BLaER1 (cell line): ENCODE measurements around the gene MPHOSPH10.
"Not testable (repeated sequence)": the region's sequence is repeated elsewhere in the genome, so short reads cannot be mapped to it uniquely, and the experiment has no call there.

Experiments
- H3K27ac ChIP-seq: shearing (Covaris generic); formaldehyde crosslinking; 2 replicates; pipeline ENCODE4 v1.8.1; 2022
- H3K27me3 ChIP-seq: shearing (Covaris generic); formaldehyde crosslinking; 2 replicates; pipeline ENCODE4 v1.8.1; 2022
- H3K36me3 ChIP-seq: shearing (Covaris generic); formaldehyde crosslinking; 2 replicates; pipeline ENCODE4 v1.8.1; 2022
- H3K4me1 ChIP-seq: shearing (Covaris generic); formaldehyde crosslinking; 2 replicates; pipeline ENCODE4 v1.8.1; 2022
- H3K4me2 ChIP-seq: shearing (Covaris generic); formaldehyde crosslinking; 2 replicates; pipeline ENCODE4 v1.8.1; 2022
- H3K4me3 ChIP-seq: shearing (Covaris generic); formaldehyde crosslinking; 2 replicates; pipeline ENCODE4 v1.8.1; 2022
- H3K9ac ChIP-seq: shearing (Covaris generic); formaldehyde crosslinking; 2 replicates; pipeline ENCODE4 v1.8.1; 2022
- H3K9me3 ChIP-seq: shearing (Covaris generic); formaldehyde crosslinking; 2 replicates; pipeline ENCODE4 v1.8.1; 2022
- H4K20me1 ChIP-seq: shearing (Covaris generic); formaldehyde crosslinking; 2 replicates; pipeline ENCODE4 v1.8.1; 2022
- Cebpa-rat ChIP-seq: shearing (Covaris generic); IDR thresholded peaks from 2 replicates; pipeline ENCODE4 v1.8.1; 2022

MPHOSPH10 gene

GRCh38 chr2:71157124-71157793, 26.8 kb downstream of the MPHOSPH10 start:
- peak overlapping the region; percentile 25; the same call in 1 of the 2 replicates for H3K4me2 ChIP-seq
- H3K9me3 ChIP-seq = no peaks in the 10 kb centered on the region
- H3K4me1 ChIP-seq = no peaks in the 10 kb centered on the region
- no peak overlapping the region for H3K9ac ChIP-seq
- no peak overlapping the region for H3K4me3 ChIP-seq
- no peaks in the 10 kb centered on the region for H3K27me3 ChIP-seq
- H3K36me3 ChIP-seq = no peaks in the 10 kb centered on the region
- H4K20me1 ChIP-seq = no peaks in the 10 kb centered on the region
- TF ChIP-seq Cebpa-rat = no peak
- no peak overlapping the region for H3K27ac ChIP-seq

DNA sequence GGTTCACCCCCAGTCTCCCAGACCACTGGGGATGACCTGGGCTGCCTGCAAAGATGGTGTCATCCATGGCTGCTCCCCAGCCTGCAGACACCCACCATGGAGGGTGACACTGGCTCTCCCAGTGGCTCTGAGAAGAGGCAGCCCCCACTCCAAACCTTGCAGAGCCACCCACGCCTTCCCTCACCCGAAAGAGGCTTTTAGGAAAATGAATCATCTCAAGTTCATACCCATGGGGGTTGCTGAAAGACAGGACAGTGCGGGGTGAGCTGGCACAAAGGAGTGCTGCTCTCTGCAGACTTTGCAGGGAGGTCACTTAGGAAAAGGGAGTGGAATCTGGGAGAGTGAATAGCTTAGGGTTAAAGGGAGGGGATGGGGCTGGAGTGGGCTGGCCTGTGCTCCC, 36.4 kb downstream of the MPHOSPH10 start:
- Histone ChIP-seq H3K4me3 (no peak overlapping the region), H3K27me3 (no peaks in the 10 kb centered on the region), H3K36me3 (no peaks in the 10 kb centered on the region), H3K9me3 (no peaks in the 10 kb centered on the region), H3K4me1 (no peaks in the 10 kb centered on the region; the same call in 1 of the 2 replicates), H4K20me1 (no peaks in the 10 kb centered on the region), H3K9ac (no peak overlapping the region), H3K27ac (no peak overlapping the region), H3K4me2 (no peak overlapping the region)
- no peak for TF ChIP-seq Cebpa-rat

DNA sequence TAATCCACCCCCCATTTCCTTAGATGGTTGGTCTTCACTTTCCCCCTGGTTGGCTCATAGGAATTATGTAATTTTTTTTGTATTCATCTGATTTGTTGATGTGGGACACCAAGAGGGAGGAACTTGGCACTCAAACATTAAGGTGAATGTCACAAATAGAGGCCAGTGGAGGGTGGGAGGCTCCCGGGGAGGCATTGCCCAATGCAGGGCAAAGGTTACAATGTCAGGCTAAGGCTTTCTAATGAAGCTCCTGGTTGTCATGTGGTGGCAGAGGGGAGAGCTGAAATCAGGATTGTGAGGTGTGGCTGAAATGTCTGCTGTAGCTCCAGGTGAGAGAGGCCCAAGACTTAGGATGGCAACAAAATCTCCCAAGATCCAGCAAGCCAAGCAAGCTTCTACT, 42.7 kb downstream of the MPHOSPH10 start:
- Histone ChIP-seq H3K27me3 (no peaks in the 10 kb centered on the region), H3K4me3 (no peak overlapping the region), H3K9me3 (no peaks in the 10 kb centered on the region), H3K27ac (no peak overlapping the region), H4K20me1 (no peaks in the 10 kb centered on the region), H3K9ac (no peak overlapping the region), H3K4me1 (peaks cover 22% of the 10 kb centered on the region), H3K36me3 (no peaks in the 10 kb centered on the region), H3K4me2 (no peak overlapping the region)
- TF ChIP-seq Cebpa-rat = no peak

DNA sequence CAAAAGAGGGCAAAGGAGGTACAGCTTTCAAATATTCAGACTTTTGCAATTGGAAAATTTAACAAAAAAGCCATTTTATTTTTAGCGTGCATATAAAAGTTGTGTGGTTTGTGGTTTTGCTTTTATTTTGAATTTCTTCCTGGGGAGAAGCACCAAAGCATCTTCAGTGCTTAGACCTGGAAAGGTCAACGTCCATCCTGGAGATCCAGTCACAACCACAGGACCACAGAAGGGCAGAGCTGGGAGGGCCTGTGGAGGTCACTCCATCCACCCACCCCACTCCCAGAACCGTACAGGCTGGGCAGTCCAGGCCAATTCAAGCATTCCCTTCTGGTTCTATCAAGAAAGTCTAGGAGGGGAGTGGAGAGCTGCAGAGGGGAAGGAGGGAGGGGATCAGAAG, 43.8 kb downstream of the MPHOSPH10 start:
- no peaks in the 10 kb centered on the region for H3K27me3 ChIP-seq
- peaks cover 22% of the 10 kb centered on the region for H3K4me1 ChIP-seq
- no peaks in the 10 kb centered on the region for H3K9me3 ChIP-seq
- no peak overlapping the region for H3K27ac ChIP-seq
- H3K36me3 ChIP-seq = no peaks in the 10 kb centered on the region
- no peaks in the 10 kb centered on the region for H4K20me1 ChIP-seq
- no peak for TF ChIP-seq Cebpa-rat
- peak overlapping the region; percentile 75 for H3K4me2 ChIP-seq
- H3K4me3 ChIP-seq = peak overlapping the region; percentile 20; the same call in 1 of the 2 replicates
- no peak overlapping the region for H3K9ac ChIP-seq

GRCh38 chr2:71178836-71179235, 48.4 kb downstream of the MPHOSPH10 start:
- H3K27ac ChIP-seq, H4K20me1 ChIP-seq, H3K9me3 ChIP-seq, H3K27me3 ChIP-seq, H3K36me3 ChIP-seq, H3K4me2 ChIP-seq, H3K4me3 ChIP-seq, H3K9ac ChIP-seq: not testable (repeated sequence)
- H3K4me1 ChIP-seq = peaks cover 16% of the 10 kb centered on the region

- Histone ChIP-seq H3K4me1 (no peaks in the 10 kb centered on the region), H3K9ac (no peak overlapping the region), H3K4me3 (no peak overlapping the region), H3K27me3 (no peaks in the 10 kb centered on the region), H3K36me3 (no peaks in the 10 kb centered on the region), H3K9me3 (no peaks in the 10 kb centered on the region), H4K20me1 (no peaks in the 10 kb centered on the region), H3K27ac (no peak overlapping the region), H3K4me2 (no peak overlapping the region)
- no peak for TF ChIP-seq Cebpa-rat
These were observed 50.9 kb downstream of the MPHOSPH10 start for GRCh38 chr2:71181316-71181715.

DNA sequence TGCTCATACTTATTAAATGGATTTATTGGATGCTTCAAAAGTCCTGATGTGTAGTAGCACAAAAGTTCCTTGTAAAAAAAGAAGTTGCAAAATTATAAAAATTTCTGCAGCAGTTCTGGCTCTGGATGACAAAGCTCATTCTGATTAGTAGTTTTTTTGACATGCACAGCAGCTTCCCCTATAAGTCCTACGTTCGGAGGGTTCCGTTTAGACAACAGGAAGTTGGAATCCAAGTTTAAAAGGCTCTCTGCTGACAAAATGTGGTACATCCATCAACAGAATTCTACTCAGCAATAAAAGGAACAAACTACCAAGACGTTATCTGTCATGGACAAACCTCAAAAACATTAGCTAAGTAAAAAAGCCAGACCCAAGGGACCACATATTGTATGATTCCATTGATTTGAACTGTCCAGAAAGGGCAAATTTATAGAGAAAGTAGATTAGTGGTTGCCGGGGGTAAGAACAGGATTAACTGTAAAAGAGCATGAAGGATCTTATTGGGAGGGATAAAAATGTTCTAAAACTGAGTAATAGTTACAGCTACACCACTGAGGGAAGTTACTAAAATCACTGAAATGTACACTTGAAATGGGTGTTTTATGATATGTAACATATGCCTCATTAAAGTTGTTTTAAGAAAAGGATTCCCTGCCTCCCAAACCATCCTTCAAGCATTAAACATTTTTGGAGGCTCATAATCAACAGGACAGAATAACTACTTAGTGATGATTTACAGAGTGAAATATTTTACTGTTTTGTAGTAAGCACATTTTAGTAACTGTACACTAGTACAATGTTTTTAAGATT, 53.1 kb downstream of the MPHOSPH10 start:
- H3K27me3 ChIP-seq, H3K4me3 ChIP-seq, H3K9me3 ChIP-seq, H4K20me1 ChIP-seq, H3K36me3 ChIP-seq, H3K27ac ChIP-seq, H3K4me1 ChIP-seq, H3K9ac ChIP-seq: not testable (repeated sequence)
- peak overlapping the region; percentile 30; the same call in 1 of the 2 replicates for H3K4me2 ChIP-seq

DNA sequence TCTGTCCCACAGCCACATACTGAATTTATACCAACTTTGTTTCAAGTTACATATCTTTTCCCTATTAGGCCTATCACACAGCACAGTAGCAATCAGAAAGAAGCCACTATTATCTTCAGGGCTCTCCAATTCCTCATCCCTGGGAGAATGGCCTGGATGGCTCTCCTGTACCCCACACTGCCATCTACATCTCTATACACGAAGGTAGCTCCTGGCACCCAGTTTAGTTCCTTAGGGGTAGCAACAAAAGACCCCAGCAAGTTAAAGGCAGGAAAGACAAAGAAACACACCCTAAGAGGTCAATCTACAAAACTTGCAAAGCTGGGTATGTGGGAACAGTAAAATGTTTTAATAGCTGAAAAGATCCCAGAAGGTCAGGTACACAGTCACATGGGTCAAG, 56.5 kb downstream of the MPHOSPH10 start:
- no peaks in the 10 kb centered on the region for H3K27me3 ChIP-seq
- no peaks in the 10 kb centered on the region for H3K4me1 ChIP-seq
- no peak for TF ChIP-seq Cebpa-rat
- no peaks in the 10 kb centered on the region for H3K36me3 ChIP-seq
- no peak overlapping the region for H3K9ac ChIP-seq
- H3K27ac ChIP-seq = no peak overlapping the region
- H3K4me2 ChIP-seq = no peak overlapping the region
- no peaks in the 10 kb centered on the region for H3K9me3 ChIP-seq
- H4K20me1 ChIP-seq = no peaks in the 10 kb centered on the region
- H3K4me3 ChIP-seq = no peak overlapping the region

DNA sequence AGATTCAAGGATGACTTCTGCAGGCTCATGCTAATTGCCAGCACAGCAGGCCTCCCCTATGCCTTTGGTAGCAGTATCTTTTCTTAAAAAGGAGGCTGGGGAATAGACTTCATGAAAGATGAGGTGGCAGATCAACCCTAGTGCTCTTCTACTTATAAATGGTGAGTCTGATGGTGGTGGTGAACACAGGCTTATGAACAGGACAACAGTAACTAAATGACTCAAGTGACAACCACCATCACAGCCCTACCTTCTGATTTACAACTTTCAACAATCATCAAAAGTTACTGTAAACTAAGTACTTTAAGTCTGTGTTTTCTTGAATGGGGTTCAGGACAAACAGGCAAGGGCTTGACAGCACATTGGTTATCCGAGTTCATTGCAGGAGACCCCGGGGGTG, 57.2 kb downstream of the MPHOSPH10 start:
- Histone ChIP-seq H3K4me1 (no peaks in the 10 kb centered on the region), H3K4me3 (no peak overlapping the region), H3K27me3 (no peaks in the 10 kb centered on the region), H4K20me1 (no peaks in the 10 kb centered on the region), H3K36me3 (no peaks in the 10 kb centered on the region), H3K4me2 (no peak overlapping the region), H3K9ac (no peak overlapping the region), H3K9me3 (no peaks in the 10 kb centered on the region), H3K27ac (no peak overlapping the region)
- TF ChIP-seq Cebpa-rat = no peak
